ENCODE measurements around the gene DNHD1. TPM values are rescaled to one million over a fixed set of nuclear protein-coding genes. Genes with fewer than 3 reads are reported as not detected.
A peak's percentile ranks its signal among the peaks of the same experiment; 100 is the strongest.

Gene DNHD1
- total RNA-seq, 5 donors from 2014 or later (not counting 1 experiment from before 2014, with no cell fraction given) = 44.1 to 52.0 (median 47.8) TPM

DNA sequence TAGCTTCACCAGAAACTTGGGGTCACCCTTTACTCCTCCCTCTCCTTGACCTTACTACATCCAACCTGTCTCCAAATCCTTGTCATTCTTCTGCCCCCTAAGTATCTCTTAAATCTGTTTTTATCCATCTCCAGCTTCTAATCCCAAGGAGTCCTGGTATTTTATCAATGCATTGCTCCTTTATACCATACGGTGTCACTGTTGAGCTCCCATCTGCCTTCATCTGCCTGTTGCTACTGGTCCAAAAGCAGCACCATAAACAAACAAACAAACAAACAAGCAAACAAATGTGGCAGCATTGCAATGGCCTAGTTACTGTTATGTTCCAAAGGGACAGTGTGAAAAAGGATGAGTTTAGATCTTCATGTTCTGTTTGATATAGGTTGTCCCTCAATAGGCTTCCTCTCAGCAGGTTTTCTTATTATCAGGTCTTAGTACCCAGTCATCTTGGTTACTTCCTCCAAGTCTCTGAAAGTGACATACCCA is 34.2 kb downstream of the DNHD1 start:
- H3K9me3 Mint-ChIP-seq = no peaks in the 10 kb centered on the region
- Histone ChIP-seq H3K27me3 (replicated peaks in 1 of 2; ENCODE audit: control insufficient read depth in 2 of 2, extremely low read depth in 1 of 2, insufficient read depth in 2 of 2, low read length in 1 of 2) (no peaks in the 10 kb centered on the region), H3K27ac (ENCODE audit: low read length) (no peak overlapping the region), H3K4me3 (ENCODE audit: control insufficient read depth in 1 of 2, extremely low read depth in 1 of 2, low read length in 1 of 2) (no peak overlapping the region), H3K9me3 (no peaks in the 10 kb centered on the region), H3K4me1 (ENCODE audit: control insufficient read depth in 1 of 2, extremely low read depth in 1 of 2, insufficient read depth in 2 of 2, low read length in 2 of 2) (peaks cover 1 to 3% of the 10 kb centered on the region in 2 experiments), H3K36me3 (ENCODE audit: control insufficient read depth in 2 of 2, extremely low read depth in 1 of 2, insufficient read depth in 1 of 2, low read length in 1 of 2) (peaks cover 3 to 12% of the 10 kb centered on the region in 2 donors)
- POLR2A ChIA-PET = no interaction called here
- no peak overlapping the region for H3K4me3 Mint-ChIP-seq
- H3K27ac Mint-ChIP-seq = no peak overlapping the region
- CTCF ChIA-PET = interaction anchor here (0.6 to 4.2 kb wide), 25 partner anchors 9 to 1041 kb away, joined by 3 to 29 read pairs (median 4); partner anchors contain the start of genes MRPL17 (in 1 of the 2), TAF10 (in 1 of the 2) and TPP1 (in 1 of the 2)
- DNase-seq = peak in 7 of 35 experiments; percentile 3 to 69 (median 12)
- H3K4me1 Mint-ChIP-seq = peaks cover 7 to 13% (median 12%) of the 10 kb centered on the region in 3 donors
- peak in 3 of 4 experiments; percentile 47 to 59 (median 57) for ATAC-seq (replicated peaks in 1 of 4)
- H3K36me3 Mint-ChIP-seq = peaks cover 15% of the 10 kb centered on the region
- no peaks in the 10 kb centered on the region for H3K27me3 Mint-ChIP-seq
- WGBS (ENCODE audit: insufficient coverage) = 11% methylated on average over 1 of the region's 1 CpG

DNA sequence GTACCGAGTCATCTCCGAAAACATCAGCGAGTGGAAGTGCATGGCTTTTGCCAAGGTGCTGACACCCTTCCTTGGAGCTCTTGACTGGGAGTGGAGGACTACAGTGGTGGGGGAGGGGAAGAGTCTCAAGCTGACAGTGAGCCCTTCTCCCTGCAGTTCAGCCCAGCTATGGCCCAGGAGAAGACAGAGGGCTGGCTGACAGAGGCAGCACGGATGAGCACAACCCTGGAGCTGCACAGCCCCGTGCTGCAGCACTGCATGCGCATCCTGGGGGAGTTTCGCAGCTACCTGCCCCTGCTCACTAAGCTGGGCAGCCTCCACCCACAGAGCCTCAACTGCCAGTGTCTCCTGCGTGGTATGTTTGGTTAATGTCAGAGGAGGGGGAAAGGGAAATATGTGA is 41.4 kb downstream of the DNHD1 start:
- no peaks in the 10 kb centered on the region for H3K4me1 ChIP-seq (ENCODE audit: control insufficient read depth in 1 of 2, extremely low read depth in 1 of 2, insufficient read depth in 2 of 2, low read length in 2 of 2)
- ChIA-PET CTCF (interaction anchor here in 1 of 2 donors (0.7 kb wide), 1 partner anchor 33 kb away, joined by 3 read pairs; no protein-coding TSS in a partner anchor), POLR2A (interaction anchor here in 1 of 2 donors (0.6 kb wide), 1 partner anchor 108 kb away, joined by 6 read pairs; no protein-coding TSS in a partner anchor)
- H3K36me3 Mint-ChIP-seq = peaks cover 18% of the 10 kb centered on the region
- H3K4me1 Mint-ChIP-seq = peaks cover 0 to 6% (median 0%) of the 10 kb centered on the region in 3 donors
- no peak overlapping the region for H3K27ac ChIP-seq (ENCODE audit: low read length)
- no peaks in the 10 kb centered on the region for H3K27me3 Mint-ChIP-seq
- H3K36me3 ChIP-seq (ENCODE audit: control insufficient read depth in 2 of 2, extremely low read depth in 1 of 2, insufficient read depth in 1 of 2, low read length in 1 of 2) = peaks cover 3 to 6% of the 10 kb centered on the region in 2 donors
- H3K9me3 Mint-ChIP-seq = no peaks in the 10 kb centered on the region
- H3K4me3 Mint-ChIP-seq = no peak overlapping the region
- no peaks in the 10 kb centered on the region for H3K9me3 ChIP-seq
- H3K27ac Mint-ChIP-seq = no peak overlapping the region
- no peak for DNase-seq
- H3K27me3 ChIP-seq (replicated peaks in 1 of 2; ENCODE audit: control insufficient read depth in 2 of 2, extremely low read depth in 1 of 2, insufficient read depth in 2 of 2, low read length in 1 of 2) = no peaks in the 10 kb centered on the region
- WGBS (ENCODE audit: insufficient coverage) = 90% methylated on average over 3 of the region's 8 CpGs
- H3K4me3 ChIP-seq (ENCODE audit: control insufficient read depth in 1 of 2, extremely low read depth in 1 of 2, low read length in 1 of 2) = no peak overlapping the region
- no peak for ATAC-seq (replicated peaks in 1 of 4)

DNA sequence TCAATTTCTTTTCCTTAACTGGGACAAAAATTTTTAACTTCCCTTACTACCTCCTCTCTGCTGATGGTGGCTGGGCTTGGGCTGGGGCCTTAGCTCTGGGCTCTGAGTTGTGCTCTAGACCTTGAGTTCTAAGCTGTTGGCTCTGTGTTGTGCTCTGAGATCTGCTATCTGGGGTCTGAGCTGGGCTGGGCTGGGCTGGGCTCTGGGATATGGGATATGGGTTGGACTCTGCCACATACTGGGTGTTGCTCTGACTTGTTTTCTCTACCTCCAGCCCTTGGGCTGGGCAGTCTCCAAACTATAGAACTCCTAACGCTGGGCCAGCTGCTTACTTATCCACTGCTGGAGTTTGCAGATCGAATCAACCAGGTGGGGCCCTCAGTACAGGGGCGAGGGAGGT is 41.9 kb downstream of the DNHD1 start:
- H3K9me3 ChIP-seq = no peaks in the 10 kb centered on the region
- peaks cover 3 to 5% of the 10 kb centered on the region in 2 donors for H3K36me3 ChIP-seq (ENCODE audit: control insufficient read depth in 2 of 2, extremely low read depth in 1 of 2, insufficient read depth in 1 of 2, low read length in 1 of 2)
- Mint-ChIP-seq H3K9me3 (no peaks in the 10 kb centered on the region), H3K27ac (no peak overlapping the region), H3K36me3 (peaks cover 19% of the 10 kb centered on the region), H3K4me3 (no peak overlapping the region), H3K27me3 (no peaks in the 10 kb centered on the region), H3K4me1 (peaks cover 0 to 6% (median 0%) of the 10 kb centered on the region in 3 donors)
- H3K4me1 ChIP-seq (ENCODE audit: control insufficient read depth in 1 of 2, extremely low read depth in 1 of 2, insufficient read depth in 2 of 2, low read length in 2 of 2) = no peaks in the 10 kb centered on the region
- no peaks in the 10 kb centered on the region for H3K27me3 ChIP-seq (replicated peaks in 1 of 2; ENCODE audit: control insufficient read depth in 2 of 2, extremely low read depth in 1 of 2, insufficient read depth in 2 of 2, low read length in 1 of 2)
- ChIA-PET POLR2A (interaction anchor here in 1 of 2 donors (0.6 kb wide), 1 partner anchor 108 kb away, joined by 6 read pairs; no protein-coding TSS in a partner anchor), CTCF (interaction anchor here in 1 of 2 donors (0.7 kb wide), 1 partner anchor 33 kb away, joined by 3 read pairs; no protein-coding TSS in a partner anchor)
- no peak overlapping the region for H3K27ac ChIP-seq (ENCODE audit: low read length)
- no peak overlapping the region for H3K4me3 ChIP-seq (ENCODE audit: control insufficient read depth in 1 of 2, extremely low read depth in 1 of 2, low read length in 1 of 2)
- DNase-seq = no peak
- ATAC-seq (replicated peaks in 1 of 4) = no peak
- 95% methylated on average over 3 of the region's 3 CpGs for WGBS (ENCODE audit: insufficient coverage)

DNA sequence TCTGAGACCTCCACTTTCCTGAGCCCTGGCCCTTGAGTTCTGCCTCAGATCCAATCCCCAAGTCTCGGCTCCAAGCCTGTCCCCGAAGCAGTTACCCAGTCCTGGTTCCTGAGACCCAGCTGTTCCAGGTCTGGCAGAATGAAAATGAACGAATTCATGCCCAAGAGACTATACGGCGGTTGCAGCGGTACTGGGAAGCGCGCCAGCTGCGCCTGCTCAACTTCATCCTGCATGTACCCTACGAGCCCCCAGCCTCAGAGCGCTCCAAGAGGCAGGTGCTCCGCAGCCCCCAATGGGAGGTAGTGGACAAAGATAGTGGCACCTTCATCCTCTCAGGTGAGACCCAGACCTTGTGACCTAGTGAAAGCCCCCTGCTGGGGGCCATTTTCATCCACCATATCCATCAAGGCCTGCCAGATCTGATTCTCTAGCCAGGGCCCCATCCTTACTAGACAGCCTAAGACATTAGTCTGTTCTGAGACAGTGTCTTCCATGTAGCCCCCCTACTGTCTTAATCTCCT is 42.7 kb downstream of the DNHD1 start:
- 96% methylated on average over 9 of the region's 12 CpGs for WGBS (ENCODE audit: insufficient coverage)
- Histone ChIP-seq H3K36me3 (ENCODE audit: control insufficient read depth in 2 of 2, extremely low read depth in 1 of 2, insufficient read depth in 1 of 2, low read length in 1 of 2) (peaks cover 4 to 6% of the 10 kb centered on the region in 2 donors), H3K27me3 (replicated peaks in 1 of 2; ENCODE audit: control insufficient read depth in 2 of 2, extremely low read depth in 1 of 2, insufficient read depth in 2 of 2, low read length in 1 of 2) (no peaks in the 10 kb centered on the region), H3K4me1 (ENCODE audit: control insufficient read depth in 1 of 2, extremely low read depth in 1 of 2, insufficient read depth in 2 of 2, low read length in 2 of 2) (no peaks in the 10 kb centered on the region), H3K4me3 (ENCODE audit: control insufficient read depth in 1 of 2, extremely low read depth in 1 of 2, low read length in 1 of 2) (no peak overlapping the region), H3K9me3 (no peaks in the 10 kb centered on the region), H3K27ac (ENCODE audit: low read length) (no peak overlapping the region)
- no peaks in the 10 kb centered on the region for H3K27me3 Mint-ChIP-seq
- ChIA-PET POLR2A (no interaction called here), CTCF (interaction anchor here in 1 of 2 donors (1.2 kb wide), 1 partner anchor 9 kb away, joined by 3 read pairs; no protein-coding TSS in a partner anchor)
- no peak overlapping the region for H3K27ac Mint-ChIP-seq
- H3K36me3 Mint-ChIP-seq = peaks cover 27% of the 10 kb centered on the region
- no peak for ATAC-seq (replicated peaks in 1 of 4)
- H3K9me3 Mint-ChIP-seq = no peaks in the 10 kb centered on the region
- no peak for DNase-seq
- H3K4me3 Mint-ChIP-seq = no peak overlapping the region
- H3K4me1 Mint-ChIP-seq = peaks cover 0 to 6% (median 0%) of the 10 kb centered on the region in 3 donors

DNA sequence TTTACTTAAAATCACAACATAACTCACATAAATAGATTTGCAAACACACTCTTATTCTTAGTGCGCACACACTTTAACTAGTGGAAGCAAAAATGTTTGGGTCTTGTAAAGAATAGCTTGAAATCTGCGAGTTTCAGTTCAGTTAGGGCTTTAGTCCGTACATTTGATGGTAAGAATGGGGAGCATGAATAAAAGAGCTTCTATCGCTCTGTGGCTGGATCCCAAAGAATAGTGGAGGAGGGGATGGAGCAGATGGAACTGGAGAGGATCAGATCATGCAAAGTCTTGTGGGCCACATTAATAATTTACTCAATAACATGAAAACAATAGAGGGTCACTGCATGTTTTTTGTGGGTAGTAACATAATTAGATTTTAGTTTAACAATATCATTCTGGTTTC is 44.3 kb downstream of the DNHD1 start:
- Histone ChIP-seq H3K9me3 (no peaks in the 10 kb centered on the region), H3K36me3 (ENCODE audit: control insufficient read depth in 2 of 2, extremely low read depth in 1 of 2, insufficient read depth in 1 of 2, low read length in 1 of 2) (peaks cover 8 to 16% of the 10 kb centered on the region in 2 donors), H3K4me3 (ENCODE audit: control insufficient read depth in 1 of 2, extremely low read depth in 1 of 2, low read length in 1 of 2) (no peak overlapping the region), H3K4me1 (ENCODE audit: control insufficient read depth in 1 of 2, extremely low read depth in 1 of 2, insufficient read depth in 2 of 2, low read length in 2 of 2) (no peaks in the 10 kb centered on the region), H3K27me3 (replicated peaks in 1 of 2; ENCODE audit: control insufficient read depth in 2 of 2, extremely low read depth in 1 of 2, insufficient read depth in 2 of 2, low read length in 1 of 2) (no peaks in the 10 kb centered on the region), H3K27ac (ENCODE audit: low read length) (no peak overlapping the region)
- DNase-seq = no peak
- Mint-ChIP-seq H3K27me3 (no peaks in the 10 kb centered on the region), H3K9me3 (no peaks in the 10 kb centered on the region), H3K27ac (no peak overlapping the region), H3K4me1 (peaks cover 0 to 6% (median 0%) of the 10 kb centered on the region in 3 donors), H3K36me3 (peaks cover 28% of the 10 kb centered on the region), H3K4me3 (no peak overlapping the region)
- 83% methylated on average over 1 of the region's 4 CpGs for WGBS (ENCODE audit: insufficient coverage)
- no peak for ATAC-seq (replicated peaks in 1 of 4)
- POLR2A ChIA-PET = no interaction called here
- CTCF ChIA-PET = interaction anchor here in 1 of 2 donors (1.3 kb wide), 1 partner anchor 60 kb away, joined by 4 read pairs; the partner anchor contains the start of genes ARFIP2 and TIMM10B

DNA sequence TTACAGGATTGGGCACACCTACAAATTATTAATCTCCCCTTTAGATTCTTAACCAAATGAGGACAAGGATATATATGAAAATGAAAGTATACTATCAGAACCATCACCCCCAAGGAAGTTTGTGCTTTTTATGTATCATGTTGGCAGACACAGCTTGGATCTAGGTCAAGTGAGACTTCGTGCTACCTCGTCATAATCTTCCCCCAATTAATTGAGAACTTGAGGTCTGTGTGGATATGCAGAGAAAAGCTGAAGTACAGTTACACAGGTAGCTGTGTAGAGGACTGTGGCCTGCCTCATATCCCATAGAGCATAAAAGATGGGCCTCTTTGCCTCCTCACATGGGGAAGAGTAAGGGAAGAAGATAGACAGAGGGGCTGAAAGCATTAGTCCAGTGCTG is 45.6 kb downstream of the DNHD1 start:
- Histone ChIP-seq H3K4me1 (ENCODE audit: control insufficient read depth in 1 of 2, extremely low read depth in 1 of 2, insufficient read depth in 2 of 2, low read length in 2 of 2) (no peaks in the 10 kb centered on the region), H3K27ac (ENCODE audit: low read length) (peak overlapping the region; percentile 48), H3K36me3 (ENCODE audit: control insufficient read depth in 2 of 2, extremely low read depth in 1 of 2, insufficient read depth in 1 of 2, low read length in 1 of 2) (peaks cover 8 to 18% of the 10 kb centered on the region in 2 donors), H3K27me3 (replicated peaks in 1 of 2; ENCODE audit: control insufficient read depth in 2 of 2, extremely low read depth in 1 of 2, insufficient read depth in 2 of 2, low read length in 1 of 2) (no peaks in the 10 kb centered on the region), H3K9me3 (no peaks in the 10 kb centered on the region), H3K4me3 (ENCODE audit: control insufficient read depth in 1 of 2, extremely low read depth in 1 of 2, low read length in 1 of 2) (no peak overlapping the region)
- no peaks in the 10 kb centered on the region for H3K27me3 Mint-ChIP-seq
- H3K4me3 Mint-ChIP-seq = no peak overlapping the region
- no peak for DNase-seq
- ATAC-seq (replicated peaks in 1 of 4) = no peak
- WGBS (ENCODE audit: insufficient coverage) = no CpG with 5 or more reads among the region's 2 CpGs
- H3K36me3 Mint-ChIP-seq = peaks cover 28% of the 10 kb centered on the region
- peaks cover 0 to 6% (median 0%) of the 10 kb centered on the region in 3 donors for H3K4me1 Mint-ChIP-seq
- H3K9me3 Mint-ChIP-seq = no peaks in the 10 kb centered on the region
- POLR2A ChIA-PET = no interaction called here
- H3K27ac Mint-ChIP-seq = no peak overlapping the region
- CTCF ChIA-PET = interaction anchor here in 1 of 2 donors (0.5 to 0.6 kb wide), 2 partner anchors 98 to 195 kb away, joined by 3 to 5 read pairs; no protein-coding TSS in a partner anchor
